Fibroblast of lung (primary cell): ENCODE data around the gene PYROXD2. TPM values are rescaled to one million over a fixed set of nuclear protein-coding genes. Genes with fewer than 3 reads are reported as not detected.

ENCODE experiments used
- DNase-seq, 2 donors: peaks; one replicate each; pipeline versions ENCODE4 v3.0.0 to v3.0.0-alpha.2; 2010; ENCODE audit warnings: low read depth in 2 of 2
- H2AFZ ChIP-seq: 2 replicates; pipeline ENCODE4 v1.5.1; 2012; ENCODE audit warnings: low read length, control low read depth, inconsistent platforms
- H3K27ac ChIP-seq: 2 replicates; pipeline ENCODE4 v1.5.1; 2011; ENCODE audit warnings: low read length, control low read depth; ENCODE audit not compliant: insufficient read depth
- H3K27me3 ChIP-seq: 2 replicates; pipeline ENCODE4 v1.5.1; 2011; ENCODE audit warnings: mild to moderate bottlenecking, low read length; ENCODE audit not compliant: control insufficient read depth, insufficient read depth
- H3K36me3 ChIP-seq: 2 replicates; pipeline ENCODE4 v1.5.1; 2011; ENCODE audit warnings: low read length; ENCODE audit not compliant: control insufficient read depth, insufficient read depth
- H3K4me1 ChIP-seq: 2 replicates; pipeline ENCODE4 v1.5.1; 2011; ENCODE audit warnings: low read length; ENCODE audit not compliant: control insufficient read depth, insufficient read depth; ENCODE audit errors: extremely low read depth
- H3K4me2 ChIP-seq: 2 replicates; pipeline ENCODE4 v1.5.1; 2011; ENCODE audit warnings: low read length, control low read depth; ENCODE audit not compliant: insufficient read depth; ENCODE audit errors: extremely low read depth
- H3K4me3 ChIP-seq, 4 experiments: fragments of 200-600 bp in 1 of 4; sonication (generic) in 1 of 4; replicated peaks in 1 of 4; 2 replicates each; pipeline ENCODE4 v1.5.1; 2011 to 2016; ENCODE audit warnings: low read length in 4 of 4, low read depth in 3 of 4, mild to moderate bottlenecking in 3 of 4, control low read depth in 2 of 4, inconsistent platforms in 1 of 4, mixed read lengths in 1 of 4; ENCODE audit not compliant: insufficient read depth in 1 of 4; ENCODE audit errors: control extremely low read depth in 1 of 4
- H3K79me2 ChIP-seq: 2 replicates; pipeline ENCODE4 v1.5.1; 2012; ENCODE audit warnings: mild to moderate bottlenecking, low read length, inconsistent platforms; ENCODE audit not compliant: control insufficient read depth, insufficient read depth
- H3K9ac ChIP-seq: 2 replicates; pipeline ENCODE4 v1.5.1; 2011; ENCODE audit warnings: mild to moderate bottlenecking, low read length, control low read depth; ENCODE audit not compliant: insufficient read depth
- H3K9me3 ChIP-seq: 2 replicates; pipeline ENCODE4 v1.5.1; 2012; ENCODE audit warnings: low read depth, low read length; ENCODE audit not compliant: control insufficient read depth, insufficient read depth
- H4K20me1 ChIP-seq: 2 replicates; pipeline ENCODE4 v1.5.1; 2011; ENCODE audit warnings: low read length; ENCODE audit not compliant: control insufficient read depth, insufficient read depth; ENCODE audit errors: extremely low read depth
- EZH2 ChIP-seq: IDR thresholded peaks from 2 replicates; pipeline ENCODE4 v1.5.1; 2012; ENCODE audit warnings: low read length, control low read depth, mild to moderate bottlenecking; ENCODE audit errors: missing control alignments
- polyA plus RNA-seq, 2 donors: library from polyadenylated mRNA; depleted of rRNA in 1 of 2; stranded (reverse) in 1 of 2; unstranded in 1 of 2; fragments of >200 nt; gene quantifications; 2 replicates each; pipeline ENCODE4 v1.2.1, GENCODE V29; 2011 to 2012; ENCODE audit warnings: missing spikeins in 1 of 2
- total RNA-seq: library from RNA; depleted of rRNA; stranded (reverse); fragments of >200 nt; gene quantifications from 2 replicates; pipeline ENCODE4 v1.2.1, GENCODE V29; 2014
- TF ChIP-seq, protein P1 (sequence below), 2 donors: IDR thresholded peaks in 1 of 2; conservative IDR thresholded peaks in 1 of 2; 1 replicate in 1 of 2; 2 replicates in 1 of 2; pipeline ENCODE4 v1.5.1; 2011 to 2012; ENCODE audit warnings: low read length in 2 of 2, control low read depth in 1 of 2, inconsistent platforms in 1 of 2, low read depth in 1 of 2, mild to moderate bottlenecking in 1 of 2

PYROXD2 gene
- total and polyA plus RNA-seq, 2 donors (not counting 1 experiment from before 2014, with no cell fraction given): 8.7 to 16.0 TPM

DNA sequence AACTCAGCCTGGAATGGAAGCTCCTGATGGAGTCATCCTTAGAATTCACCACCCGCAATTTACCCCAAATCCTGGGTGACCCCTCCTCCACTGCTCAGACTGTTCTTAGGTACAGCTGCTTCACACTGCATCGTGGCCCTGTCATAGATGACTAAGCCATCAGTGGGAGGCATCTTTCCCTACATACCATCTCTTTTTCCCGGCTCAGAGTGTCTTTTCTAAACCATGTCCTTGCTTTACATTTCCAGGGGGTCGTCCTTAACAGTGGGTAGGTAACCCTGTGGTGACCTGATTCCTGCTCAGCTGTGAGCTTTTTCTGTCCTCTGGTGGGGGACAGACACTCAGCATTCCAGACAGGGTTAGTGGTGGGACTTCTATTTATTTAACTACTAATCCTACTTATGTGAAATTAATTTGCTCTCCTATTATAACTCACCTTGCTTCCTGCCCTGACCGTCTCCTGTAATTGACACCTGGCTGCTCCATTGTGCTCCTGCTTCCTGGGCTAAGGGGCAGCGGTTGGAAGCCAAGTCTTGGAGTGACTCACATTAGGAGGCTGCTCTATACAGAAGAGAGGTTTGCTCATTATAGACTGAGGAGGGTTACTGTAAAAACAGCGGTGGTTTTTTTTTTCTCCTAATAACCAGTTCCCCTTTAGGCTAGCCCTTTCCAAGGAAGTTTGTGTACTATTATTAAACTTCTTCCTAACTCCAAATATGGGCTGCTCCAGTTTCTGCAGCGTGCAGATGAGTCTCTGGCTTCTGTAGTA is 40.6 kb downstream of the PYROXD2 start:
- H3K9ac ChIP-seq: no peak overlapping the region
- no peaks in the 10 kb centered on the region for H3K36me3 ChIP-seq
- H3K27ac ChIP-seq: peak overlapping the region; percentile 65
- no peaks in the 10 kb centered on the region for H3K79me2 ChIP-seq
- H3K9me3 ChIP-seq: no peaks in the 10 kb centered on the region
- H4K20me1 ChIP-seq: no peaks in the 10 kb centered on the region
- H3K4me3 ChIP-seq: no peak overlapping the region
- DNase-seq: peak; percentile 57 to 84
- H2AFZ ChIP-seq: no peak overlapping the region
- peak overlapping the region; percentile 32 for H3K4me2 ChIP-seq
- peaks cover 16% of the 10 kb centered on the region for H3K4me1 ChIP-seq
- H3K27me3 ChIP-seq: no peaks in the 10 kb centered on the region
- TF ChIP-seq, protein P1, sequence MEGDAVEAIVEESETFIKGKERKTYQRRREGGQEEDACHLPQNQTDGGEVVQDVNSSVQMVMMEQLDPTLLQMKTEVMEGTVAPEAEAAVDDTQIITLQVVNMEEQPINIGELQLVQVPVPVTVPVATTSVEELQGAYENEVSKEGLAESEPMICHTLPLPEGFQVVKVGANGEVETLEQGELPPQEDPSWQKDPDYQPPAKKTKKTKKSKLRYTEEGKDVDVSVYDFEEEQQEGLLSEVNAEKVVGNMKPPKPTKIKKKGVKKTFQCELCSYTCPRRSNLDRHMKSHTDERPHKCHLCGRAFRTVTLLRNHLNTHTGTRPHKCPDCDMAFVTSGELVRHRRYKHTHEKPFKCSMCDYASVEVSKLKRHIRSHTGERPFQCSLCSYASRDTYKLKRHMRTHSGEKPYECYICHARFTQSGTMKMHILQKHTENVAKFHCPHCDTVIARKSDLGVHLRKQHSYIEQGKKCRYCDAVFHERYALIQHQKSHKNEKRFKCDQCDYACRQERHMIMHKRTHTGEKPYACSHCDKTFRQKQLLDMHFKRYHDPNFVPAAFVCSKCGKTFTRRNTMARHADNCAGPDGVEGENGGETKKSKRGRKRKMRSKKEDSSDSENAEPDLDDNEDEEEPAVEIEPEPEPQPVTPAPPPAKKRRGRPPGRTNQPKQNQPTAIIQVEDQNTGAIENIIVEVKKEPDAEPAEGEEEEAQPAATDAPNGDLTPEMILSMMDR (conservative IDR thresholded peaks at IDR 0.05 in 1 of 2, IDR thresholded peaks at IDR 0.05 in 1 of 2; ENCODE audit: low read depth in 1 of 2, low read length in 2 of 2): no peak
- no peak for TF ChIP-seq EZH2

DNA sequence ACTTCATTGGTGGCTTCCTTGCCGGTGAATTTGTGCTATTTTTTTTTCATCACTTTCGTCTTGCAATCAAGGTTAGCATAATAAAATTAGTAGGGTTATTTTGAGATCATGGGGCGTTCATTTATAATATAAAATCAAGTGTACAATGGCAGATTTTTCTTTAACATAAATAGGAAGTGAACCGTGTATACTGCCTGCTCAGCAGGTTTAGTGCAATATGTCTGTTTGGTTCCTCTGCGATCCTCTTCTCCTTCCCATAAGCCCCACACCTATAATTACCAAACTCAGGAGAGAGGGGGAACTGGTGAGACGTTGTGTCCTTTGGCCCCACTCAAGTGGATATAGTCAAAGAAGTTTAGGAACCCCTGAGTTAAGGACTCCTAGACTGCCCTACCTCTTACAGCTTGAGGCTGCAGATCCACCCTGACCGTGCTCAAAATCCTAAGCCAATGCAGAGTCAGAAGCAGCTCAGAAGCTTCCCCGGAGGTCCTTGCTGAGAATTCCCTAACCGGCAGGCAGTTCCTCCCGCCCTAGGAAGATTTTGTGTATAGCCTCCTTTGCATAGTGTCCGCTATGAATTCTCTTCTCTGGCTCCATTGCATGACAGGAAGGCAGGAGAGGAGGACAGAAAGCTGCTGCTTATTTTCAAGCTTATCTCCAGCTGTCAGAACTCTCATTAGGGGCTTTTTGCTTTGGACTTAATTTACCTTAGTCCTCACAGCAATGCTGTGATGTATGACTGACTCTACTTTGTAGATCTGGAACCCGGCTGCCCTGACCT is 41.5 kb downstream of the PYROXD2 start:
- Histone ChIP-seq H3K9me3 (no peaks in the 10 kb centered on the region), H3K9ac (no peak overlapping the region), H3K4me3 (no peak overlapping the region), H3K27ac (no peak overlapping the region), H3K4me2 (no peak overlapping the region), H2AFZ (no peak overlapping the region), H3K79me2 (no peaks in the 10 kb centered on the region), H4K20me1 (no peaks in the 10 kb centered on the region), H3K36me3 (no peaks in the 10 kb centered on the region), H3K4me1 (peaks cover 16% of the 10 kb centered on the region), H3K27me3 (no peaks in the 10 kb centered on the region)
- DNase-seq: no peak
- no peak for TF ChIP-seq EZH2
- TF ChIP-seq, protein P1 (conservative IDR thresholded peaks at IDR 0.05 in 1 of 2, IDR thresholded peaks at IDR 0.05 in 1 of 2; ENCODE audit: low read depth in 1 of 2, low read length in 2 of 2): no peak
